HEK293 (cell line): ENCODE data around the gene GCNT4.

Experiments used
- CTCF ChIA-PET: fragments of 350-600 bp; formaldehyde crosslinking; extraction: SDS; loops from one replicate; lab custom pipeline; 2021; ENCODE audit warnings: antibody characterized with exemption; lab: Yijun Ruan, JAX
- POLR2A ChIA-PET: fragments of 300-600 bp; formaldehyde crosslinking; extraction: SDS; loops from one replicate; lab custom pipeline; 2020; ENCODE audit warnings: antibody characterized with exemption, inconsistent platforms; lab: Yijun Ruan, JAX
- H3K27ac ChIP-seq: fragments of 200-500 bp; sonication (Bioruptor generic); 2 replicates; pipeline ENCODE4 v1.5.1; 2014; ENCODE audit warnings: low read depth, low read length, control low read depth, inconsistent platforms; ENCODE audit errors: extremely low read depth
- H3K36me3 ChIP-seq, 2 experiments: fragments of 200-500 bp in 1 of 2; sonication (Bioruptor generic) in 1 of 2; 1 replicate in 1 of 2; 2 replicates in 1 of 2; pipeline ENCODE4 v1.5.1; 2014 to 2017; ENCODE audit warnings: inconsistent platforms in 2 of 2, low read length in 2 of 2; ENCODE audit not compliant: control insufficient read depth in 2 of 2, insufficient read depth in 1 of 2
- H3K4me1 ChIP-seq: fragments of 200-500 bp; sonication (Bioruptor generic); 2 replicates; pipeline ENCODE4 v1.5.1; 2014; ENCODE audit warnings: mild to moderate bottlenecking, low read length, inconsistent platforms; ENCODE audit not compliant: control insufficient read depth, insufficient read depth
- H3K4me3 ChIP-seq: 2 replicates; pipeline ENCODE4 v1.5.1; 2011; ENCODE audit warnings: low read depth, mild to moderate bottlenecking, control low read depth, low read length, moderate library complexity
- H3K9me3 ChIP-seq: fragments of 200-500 bp; sonication (Bioruptor generic); 2 replicates; pipeline ENCODE4 v1.5.1; 2014; ENCODE audit warnings: low read depth, low read length, inconsistent platforms; ENCODE audit not compliant: control insufficient read depth, insufficient read depth
- GLI4 ChIP-seq: fragments of 450-650 bp; formaldehyde crosslinking; IDR thresholded peaks from 2 replicates; pipeline ENCODE4 v1.5.1; 2016; ENCODE audit warnings: missing biosample characterization, missing genetic modification characterization
- SCRT1 ChIP-seq: fragments of 450-650 bp; formaldehyde crosslinking; IDR thresholded peaks from 2 replicates; pipeline ENCODE4 v1.5.1; 2016; ENCODE audit warnings: missing biosample characterization, missing genetic modification characterization, borderline replicate concordance
- SP2 ChIP-seq: fragments of 450-650 bp; formaldehyde crosslinking; IDR thresholded peaks from 2 replicates; pipeline ENCODE4 v1.5.1; 2016; ENCODE audit warnings: missing biosample characterization, missing genetic modification characterization
- ZBTB10 ChIP-seq: fragments of 450-650 bp; formaldehyde crosslinking; IDR thresholded peaks from 2 replicates; pipeline ENCODE4 v1.5.1; 2016; ENCODE audit warnings: missing biosample characterization, missing genetic modification characterization
- ZBTB6 ChIP-seq: fragments of 450-650 bp; formaldehyde crosslinking; IDR thresholded peaks from 2 replicates; pipeline ENCODE4 v1.5.1; 2017; ENCODE audit warnings: missing biosample characterization, missing genetic modification characterization
- ZNF121 ChIP-seq: fragments of 450-650 bp; formaldehyde crosslinking; IDR thresholded peaks from 2 replicates; pipeline ENCODE4 v1.5.1; 2016; ENCODE audit warnings: missing biosample characterization, missing genetic modification characterization
- ZNF146 ChIP-seq: fragments of 450-650 bp; formaldehyde crosslinking; IDR thresholded peaks from 2 replicates; pipeline ENCODE4 v1.5.1; 2016; ENCODE audit warnings: missing biosample characterization, missing genetic modification characterization
- ZNF354C ChIP-seq: fragments of 450-650 bp; formaldehyde crosslinking; IDR thresholded peaks from 2 replicates; pipeline ENCODE4 v1.5.1; 2016; ENCODE audit warnings: missing biosample characterization, missing genetic modification characterization, low read depth, borderline replicate concordance
- ZNF37A ChIP-seq: fragments of 450-650 bp; IDR thresholded peaks from 2 replicates; pipeline ENCODE4 v1.5.1; 2018; ENCODE audit warnings: missing biosample characterization, missing genetic modification characterization
- ZNF394 ChIP-seq: fragments of 450-650 bp; formaldehyde crosslinking; IDR thresholded peaks from 2 replicates; pipeline ENCODE4 v1.5.1; 2016; ENCODE audit warnings: missing biosample characterization, missing genetic modification characterization, mild to moderate bottlenecking, moderate library complexity, borderline replicate concordance
- ZNF449 ChIP-seq: fragments of 450-650 bp; formaldehyde crosslinking; IDR thresholded peaks from 2 replicates; pipeline ENCODE4 v1.5.1; 2017; ENCODE audit warnings: missing biosample characterization, mild to moderate bottlenecking, missing genetic modification characterization, moderate library complexity
- ZNF501 ChIP-seq: fragments of 450-650 bp; formaldehyde crosslinking; IDR thresholded peaks from 2 replicates; pipeline ENCODE4 v1.5.1; 2016; ENCODE audit warnings: missing biosample characterization, missing genetic modification characterization
- ZNF623 ChIP-seq: fragments of 450-650 bp; formaldehyde crosslinking; IDR thresholded peaks from 2 replicates; pipeline ENCODE4 v1.5.1; 2016; ENCODE audit warnings: missing biosample characterization, missing genetic modification characterization
- ZNF624 ChIP-seq: fragments of 450-650 bp; formaldehyde crosslinking; IDR thresholded peaks from 2 replicates; pipeline ENCODE4 v1.5.1; 2017; ENCODE audit warnings: missing biosample characterization, missing genetic modification characterization
- ZNF664 ChIP-seq: fragments of 450-650 bp; formaldehyde crosslinking; IDR thresholded peaks from 2 replicates; pipeline ENCODE4 v1.5.1; 2016; ENCODE audit warnings: missing biosample characterization, missing genetic modification characterization
- ZNF791 ChIP-seq: fragments of 450-650 bp; formaldehyde crosslinking; IDR thresholded peaks from 2 replicates; pipeline ENCODE4 v1.5.1; 2016; ENCODE audit warnings: missing biosample characterization, missing genetic modification characterization
- ZNF830 ChIP-seq: fragments of 450-650 bp; IDR thresholded peaks from 2 replicates; pipeline ENCODE4 v1.5.0; 2018; ENCODE audit warnings: missing biosample characterization, missing genetic modification characterization, low read depth, mild to moderate bottlenecking, moderate library complexity
- ZSCAN23 ChIP-seq: fragments of 450-650 bp; formaldehyde crosslinking; IDR thresholded peaks from 2 replicates; pipeline ENCODE4 v1.5.1; 2016; ENCODE audit warnings: missing biosample characterization, missing genetic modification characterization
- ZSCAN4 ChIP-seq: fragments of 450-650 bp; formaldehyde crosslinking; IDR thresholded peaks from 2 replicates; pipeline ENCODE4 v1.5.1; 2017; ENCODE audit warnings: missing biosample characterization, missing genetic modification characterization
- TF ChIP-seq, protein P1 (sequence below): fragments of 450-650 bp; formaldehyde crosslinking; IDR thresholded peaks from 2 replicates; pipeline ENCODE4 v1.5.1; 2016; ENCODE audit warnings: missing biosample characterization, missing genetic modification characterization
- TF ChIP-seq, protein P2 (sequence below): fragments of 450-650 bp; IDR thresholded peaks from 2 replicates; pipeline ENCODE4 v1.5.1; 2018; ENCODE audit warnings: missing biosample characterization, mild to moderate bottlenecking, missing genetic modification characterization
- TF ChIP-seq, protein P3 (sequence below): fragments of 450-650 bp; formaldehyde crosslinking; IDR thresholded peaks from 2 replicates; pipeline ENCODE4 v1.5.1; 2016; ENCODE audit warnings: missing biosample characterization, missing genetic modification characterization

The GCNT4 gene

GRCh38 chr5:75078027-75078426, 25.7 kb upstream of the GCNT4 start:
- Histone ChIP-seq H3K36me3 (no peaks in the 10 kb centered on the region), H3K27ac (no peak overlapping the region), H3K9me3 (no peaks in the 10 kb centered on the region), H3K4me1 (no peaks in the 10 kb centered on the region), H3K4me3 (no peak overlapping the region)
- ChIA-PET POLR2A (no interaction called here), CTCF (interaction anchor here (0.7 kb wide), 1 partner anchor 287 kb away, joined by 3 read pairs; no protein-coding TSS in a partner anchor)
- TF ChIP-seq ZSCAN4 (no peak), ZNF121 (no peak), ZSCAN23 (tag by site-specific recombination) (no peak), ZNF624 (tag by site-specific recombination) (no peak)
- TF ChIP-seq, protein P1, sequence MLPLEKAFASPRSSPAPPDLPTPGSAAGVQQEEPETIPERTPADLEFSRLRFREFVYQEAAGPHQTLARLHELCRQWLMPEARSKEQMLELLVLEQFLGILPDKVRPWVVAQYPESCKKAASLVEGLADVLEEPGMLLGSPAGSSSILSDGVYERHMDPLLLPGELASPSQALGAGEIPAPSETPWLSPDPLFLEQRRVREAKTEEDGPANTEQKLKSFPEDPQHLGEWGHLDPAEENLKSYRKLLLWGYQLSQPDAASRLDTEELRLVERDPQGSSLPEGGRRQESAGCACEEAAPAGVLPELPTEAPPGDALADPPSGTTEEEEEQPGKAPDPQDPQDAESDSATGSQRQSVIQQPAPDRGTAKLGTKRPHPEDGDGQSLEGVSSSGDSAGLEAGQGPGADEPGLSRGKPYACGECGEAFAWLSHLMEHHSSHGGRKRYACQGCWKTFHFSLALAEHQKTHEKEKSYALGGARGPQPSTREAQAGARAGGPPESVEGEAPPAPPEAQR (tag by site-specific recombination), result no peak

DNA sequence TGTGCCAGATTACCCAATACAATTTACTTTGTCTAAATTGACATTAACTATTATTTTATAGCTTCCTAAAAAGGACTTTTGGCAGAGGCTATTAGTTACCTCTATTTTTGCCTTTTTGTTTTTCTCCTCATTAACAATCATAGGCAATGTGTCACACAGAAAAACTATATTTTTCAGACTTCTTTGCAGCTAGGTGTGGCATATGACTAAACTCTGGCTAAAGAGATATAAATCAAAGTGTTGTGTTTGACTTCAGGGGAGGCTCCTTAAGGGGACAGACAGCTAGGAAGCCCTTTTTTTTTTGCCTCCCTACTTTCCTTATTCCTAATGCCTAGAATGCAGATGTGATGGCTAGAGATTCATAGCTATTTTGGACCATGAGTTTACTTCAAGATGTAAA, 19.7 kb upstream of the GCNT4 start:
- ChIA-PET CTCF (interaction anchor here (0.6 to 2.0 kb wide), 3 partner anchors 22 to 620 kb away, joined by 3 to 16 read pairs (median 3); no protein-coding TSS in a partner anchor), POLR2A (no interaction called here)
- Histone ChIP-seq H3K4me3 (no peak overlapping the region), H3K27ac (no peak overlapping the region), H3K9me3 (no peaks in the 10 kb centered on the region), H3K4me1 (no peaks in the 10 kb centered on the region), H3K36me3 (no peaks in the 10 kb centered on the region)
- no peak for TF ChIP-seq ZNF449
- TF ChIP-seq ZNF664 (tag by site-specific recombination), result no peak
- no peak for TF ChIP-seq ZNF354C (tag by site-specific recombination)
- TF ChIP-seq, protein P2, sequence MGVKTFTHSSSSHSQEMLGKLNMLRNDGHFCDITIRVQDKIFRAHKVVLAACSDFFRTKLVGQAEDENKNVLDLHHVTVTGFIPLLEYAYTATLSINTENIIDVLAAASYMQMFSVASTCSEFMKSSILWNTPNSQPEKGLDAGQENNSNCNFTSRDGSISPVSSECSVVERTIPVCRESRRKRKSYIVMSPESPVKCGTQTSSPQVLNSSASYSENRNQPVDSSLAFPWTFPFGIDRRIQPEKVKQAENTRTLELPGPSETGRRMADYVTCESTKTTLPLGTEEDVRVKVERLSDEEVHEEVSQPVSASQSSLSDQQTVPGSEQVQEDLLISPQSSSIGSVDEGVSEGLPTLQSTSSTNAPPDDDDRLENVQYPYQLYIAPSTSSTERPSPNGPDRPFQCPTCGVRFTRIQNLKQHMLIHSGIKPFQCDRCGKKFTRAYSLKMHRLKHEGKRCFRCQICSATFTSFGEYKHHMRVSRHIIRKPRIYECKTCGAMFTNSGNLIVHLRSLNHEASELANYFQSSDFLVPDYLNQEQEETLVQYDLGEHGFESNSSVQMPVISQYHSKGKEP (tag by site-specific recombination), result no peak
- no peak for TF ChIP-seq ZNF501 (tag by site-specific recombination)
- TF ChIP-seq SP2 (tag by site-specific recombination), result no peak
- TF ChIP-seq SCRT1 (tag by site-specific recombination), result no peak
- no peak for TF ChIP-seq GLI4 (tag by site-specific recombination)
- no peak for TF ChIP-seq ZBTB10 (tag by site-specific recombination)
- TF ChIP-seq ZNF623 (tag by site-specific recombination), result no peak
- TF ChIP-seq ZNF394 (tag by site-specific recombination), result no peak
- TF ChIP-seq, protein P3, sequence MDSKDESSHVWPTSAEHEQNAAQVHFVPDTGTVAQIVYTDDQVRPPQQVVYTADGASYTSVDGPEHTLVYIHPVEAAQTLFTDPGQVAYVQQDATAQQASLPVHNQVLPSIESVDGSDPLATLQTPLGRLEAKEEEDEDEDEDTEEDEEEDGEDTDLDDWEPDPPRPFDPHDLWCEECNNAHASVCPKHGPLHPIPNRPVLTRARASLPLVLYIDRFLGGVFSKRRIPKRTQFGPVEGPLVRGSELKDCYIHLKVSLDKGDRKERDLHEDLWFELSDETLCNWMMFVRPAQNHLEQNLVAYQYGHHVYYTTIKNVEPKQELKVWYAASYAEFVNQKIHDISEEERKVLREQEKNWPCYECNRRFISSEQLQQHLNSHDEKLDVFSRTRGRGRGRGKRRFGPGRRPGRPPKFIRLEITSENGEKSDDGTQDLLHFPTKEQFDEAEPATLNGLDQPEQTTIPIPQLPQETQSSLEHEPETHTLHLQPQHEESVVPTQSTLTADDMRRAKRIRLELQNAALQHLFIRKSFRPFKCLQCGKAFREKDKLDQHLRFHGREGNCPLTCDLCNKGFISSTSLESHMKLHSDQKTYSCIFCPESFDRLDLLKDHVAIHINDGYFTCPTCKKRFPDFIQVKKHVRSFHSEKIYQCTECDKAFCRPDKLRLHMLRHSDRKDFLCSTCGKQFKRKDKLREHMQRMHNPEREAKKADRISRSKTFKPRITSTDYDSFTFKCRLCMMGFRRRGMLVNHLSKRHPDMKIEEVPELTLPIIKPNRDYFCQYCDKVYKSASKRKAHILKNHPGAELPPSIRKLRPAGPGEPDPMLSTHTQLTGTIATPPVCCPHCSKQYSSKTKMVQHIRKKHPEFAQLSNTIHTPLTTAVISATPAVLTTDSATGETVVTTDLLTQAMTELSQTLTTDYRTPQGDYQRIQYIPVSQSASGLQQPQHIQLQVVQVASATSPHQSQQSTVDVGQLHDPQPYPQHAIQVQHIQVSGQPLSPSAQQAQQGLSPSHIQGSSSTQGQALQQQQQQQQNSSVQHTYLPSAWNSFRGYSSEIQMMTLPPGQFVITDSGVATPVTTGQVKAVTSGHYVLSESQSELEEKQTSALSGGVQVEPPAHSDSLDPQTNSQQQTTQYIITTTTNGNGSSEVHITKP (tag by site-specific recombination), result no peak
- no peak for TF ChIP-seq ZNF830
- no peak for TF ChIP-seq ZNF791
- no peak for TF ChIP-seq ZNF146 (tag by site-specific recombination)
- TF ChIP-seq ZNF37A, result no peak
- no peak for TF ChIP-seq ZBTB6 (tag by site-specific recombination)
